ENCODE data around the gene FAM89B.

Gene FAM89B

GRCh38 chr11:65588199-65589054, 16.1 kb downstream of the FAM89B start:
- DNase-seq (ENCODE audit: low spot score) = no peak

- DNase-seq (ENCODE audit: low spot score) = no peak
Measured at GRCh38 chr11:65589444-65590239, 17.3 kb downstream of the FAM89B start.

GRCh38 chr11:65590240-65590738, 18.0 kb downstream of the FAM89B start:
- DNase-seq (ENCODE audit: low spot score) = no peak

- DNase-seq (ENCODE audit: low spot score) = peak; percentile 81
Measured at GRCh38 chr11:65591939-65592857, 19.9 kb downstream of the FAM89B start.

GRCh38 chr11:65592858-65593517, 20.6 kb downstream of the FAM89B start:
- DNase-seq (ENCODE audit: low spot score) = no peak

- no peak for DNase-seq (ENCODE audit: low spot score)
Measured at GRCh38 chr11:65593518-65594414, 21.4 kb downstream of the FAM89B start.

GRCh38 chr11:65595131-65595530, 22.8 kb downstream of the FAM89B start:
- no peak for DNase-seq (ENCODE audit: low spot score)

GRCh38 chr11:65595543-65596281, 23.4 kb downstream of the FAM89B start, which contains the start of gene KCNK7:
TSS of gene KCNK7 (minus strand) at chr11:65595800. CDS start at chr11:65595772, 28 bp downstream.
- DNase-seq (ENCODE audit: low spot score) = no peak

- DNase-seq (ENCODE audit: low spot score) = no peak
Measured at GRCh38 chr11:65596520-65596919, 24.2 kb downstream of the FAM89B start.

GRCh38 chr11:65598258-65598699, 25.9 kb downstream of the FAM89B start:
- DNase-seq (ENCODE audit: low spot score) = no peak

GRCh38 chr11:65599216-65599954, 27.0 kb downstream of the FAM89B start:
- DNase-seq (ENCODE audit: low spot score) = no peak

- no peak for DNase-seq (ENCODE audit: low spot score)
Measured at GRCh38 chr11:65599955-65600246, 27.6 kb downstream of the FAM89B start.

- no peak for DNase-seq (ENCODE audit: low spot score)
Measured at GRCh38 chr11:65604258-65604657, 31.9 kb downstream of the FAM89B start.

GRCh38 chr11:65606876-65607613, 34.7 kb downstream of the FAM89B start:
- DNase-seq (ENCODE audit: low spot score) = peak; percentile 99

- no peak for DNase-seq (ENCODE audit: low spot score)
Measured at GRCh38 chr11:65607614-65608426, 35.5 kb downstream of the FAM89B start.

GRCh38 chr11:65609229-65609628, 36.9 kb downstream of the FAM89B start:
- no peak for DNase-seq (ENCODE audit: low spot score)

GRCh38 chr11:65609665-65610064, 37.3 kb downstream of the FAM89B start:
- no peak for DNase-seq (ENCODE audit: low spot score)
